ENCODE measurements around the gene OPN1SW. TPM values are rescaled to one million over a fixed set of nuclear protein-coding genes. Genes with fewer than 3 reads are reported as not detected.

OPN1SW gene
- total RNA-seq, 1 experiment from 2014 or later = not detected

DNA sequence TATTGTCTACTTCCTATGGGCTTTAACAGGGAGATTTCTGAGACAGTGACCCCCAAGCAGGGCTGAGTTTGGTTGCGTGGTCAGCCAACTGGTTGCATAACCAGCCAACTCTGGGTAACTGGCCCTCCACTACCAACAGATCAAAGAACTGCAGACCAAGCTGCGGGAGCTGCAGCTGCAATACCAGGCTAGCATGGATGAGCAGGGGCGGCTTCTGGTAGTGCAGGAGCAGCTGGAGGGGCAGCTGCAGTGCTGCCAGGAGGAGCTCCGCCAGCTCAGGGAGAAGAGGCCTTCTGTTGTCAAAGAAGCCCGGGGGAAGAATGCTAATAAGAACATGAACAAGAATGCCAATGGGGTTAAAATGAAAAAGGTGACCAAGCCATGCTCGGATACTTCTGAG is 38.9 kb upstream of the OPN1SW start:
- Mint-ChIP-seq H3K4me3 (ENCODE audit: low read depth, unreplicated experiment) (no peak overlapping the region), H3K9me3 (ENCODE audit: low read depth, unreplicated experiment) (no peaks in the 10 kb centered on the region), H3K27me3 (ENCODE audit: unreplicated experiment) (peaks cover 59% of the 10 kb centered on the region), H3K36me3 (ENCODE audit: insufficient read depth, unreplicated experiment) (no peaks in the 10 kb centered on the region), H3K4me1 (ENCODE audit: low read depth, unreplicated experiment) (peaks cover 6% of the 10 kb centered on the region), H3K27ac (ENCODE audit: unreplicated experiment) (no peak overlapping the region)
- intact Hi-C loops (cut with micrococcal nuclease; ENCODE audit: unreplicated experiment) = no loop called here
- TF ChIP-seq, protein P1, sequence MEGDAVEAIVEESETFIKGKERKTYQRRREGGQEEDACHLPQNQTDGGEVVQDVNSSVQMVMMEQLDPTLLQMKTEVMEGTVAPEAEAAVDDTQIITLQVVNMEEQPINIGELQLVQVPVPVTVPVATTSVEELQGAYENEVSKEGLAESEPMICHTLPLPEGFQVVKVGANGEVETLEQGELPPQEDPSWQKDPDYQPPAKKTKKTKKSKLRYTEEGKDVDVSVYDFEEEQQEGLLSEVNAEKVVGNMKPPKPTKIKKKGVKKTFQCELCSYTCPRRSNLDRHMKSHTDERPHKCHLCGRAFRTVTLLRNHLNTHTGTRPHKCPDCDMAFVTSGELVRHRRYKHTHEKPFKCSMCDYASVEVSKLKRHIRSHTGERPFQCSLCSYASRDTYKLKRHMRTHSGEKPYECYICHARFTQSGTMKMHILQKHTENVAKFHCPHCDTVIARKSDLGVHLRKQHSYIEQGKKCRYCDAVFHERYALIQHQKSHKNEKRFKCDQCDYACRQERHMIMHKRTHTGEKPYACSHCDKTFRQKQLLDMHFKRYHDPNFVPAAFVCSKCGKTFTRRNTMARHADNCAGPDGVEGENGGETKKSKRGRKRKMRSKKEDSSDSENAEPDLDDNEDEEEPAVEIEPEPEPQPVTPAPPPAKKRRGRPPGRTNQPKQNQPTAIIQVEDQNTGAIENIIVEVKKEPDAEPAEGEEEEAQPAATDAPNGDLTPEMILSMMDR (IDR thresholded peaks at IDR 0.05; ENCODE audit: unreplicated experiment) = no peak
- CTCF ChIA-PET = no interaction called here
- no TSS peak for BruUV-seq (replicated peaks)
- no peak for DNase-seq

DNA sequence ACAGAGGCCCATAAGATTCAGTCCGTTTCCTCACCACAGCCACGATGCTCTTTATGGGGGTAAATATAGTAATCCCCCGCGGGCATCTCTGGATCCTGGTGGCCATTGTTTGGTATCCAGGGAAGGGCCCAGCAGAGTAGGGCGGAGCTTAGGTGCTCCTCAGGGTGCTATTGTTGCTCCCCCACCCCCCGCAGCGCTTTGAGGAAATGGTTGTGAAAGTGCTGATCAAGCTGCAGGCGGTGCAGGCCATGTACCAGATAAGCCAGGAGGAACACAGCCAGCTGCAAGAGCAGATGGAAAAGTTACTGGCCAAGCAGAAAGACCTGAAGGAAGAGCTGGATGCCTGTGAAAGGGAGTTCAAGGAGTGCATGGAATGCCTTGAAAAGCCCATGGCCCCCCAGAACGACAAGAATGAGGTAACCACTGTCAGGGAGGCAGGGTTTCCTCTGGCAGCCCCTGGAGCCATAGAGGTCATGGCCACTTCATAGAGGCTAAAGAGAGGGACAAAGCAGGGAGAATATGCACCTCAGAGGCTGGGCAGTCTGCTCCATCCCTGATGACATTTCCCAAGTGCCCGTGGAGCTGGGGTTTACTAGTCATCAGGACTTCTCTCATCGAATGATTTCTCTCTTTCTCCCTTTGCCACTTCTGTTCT is 37.0 kb upstream of the OPN1SW start:
- intact Hi-C loops (cut with micrococcal nuclease; ENCODE audit: unreplicated experiment) = no loop called here
- peaks cover 53% of the 10 kb centered on the region for H3K27me3 Mint-ChIP-seq (ENCODE audit: unreplicated experiment)
- H3K27ac Mint-ChIP-seq (ENCODE audit: unreplicated experiment) = no peak overlapping the region
- H3K36me3 Mint-ChIP-seq (ENCODE audit: insufficient read depth, unreplicated experiment) = no peaks in the 10 kb centered on the region
- TF ChIP-seq, protein P1 (IDR thresholded peaks at IDR 0.05; ENCODE audit: unreplicated experiment) = no peak
- no peaks in the 10 kb centered on the region for H3K9me3 Mint-ChIP-seq (ENCODE audit: low read depth, unreplicated experiment)
- H3K4me1 Mint-ChIP-seq (ENCODE audit: low read depth, unreplicated experiment) = peaks cover 6% of the 10 kb centered on the region
- no peak for DNase-seq
- no TSS peak for BruUV-seq (replicated peaks)
- CTCF ChIA-PET = interaction anchor here (1.0 to 1.1 kb wide), 2 partner anchors 14 to 76 kb away, joined by 3 to 4 read pairs; no protein-coding TSS in a partner anchor
- no peak overlapping the region for H3K4me3 Mint-ChIP-seq (ENCODE audit: low read depth, unreplicated experiment)

DNA sequence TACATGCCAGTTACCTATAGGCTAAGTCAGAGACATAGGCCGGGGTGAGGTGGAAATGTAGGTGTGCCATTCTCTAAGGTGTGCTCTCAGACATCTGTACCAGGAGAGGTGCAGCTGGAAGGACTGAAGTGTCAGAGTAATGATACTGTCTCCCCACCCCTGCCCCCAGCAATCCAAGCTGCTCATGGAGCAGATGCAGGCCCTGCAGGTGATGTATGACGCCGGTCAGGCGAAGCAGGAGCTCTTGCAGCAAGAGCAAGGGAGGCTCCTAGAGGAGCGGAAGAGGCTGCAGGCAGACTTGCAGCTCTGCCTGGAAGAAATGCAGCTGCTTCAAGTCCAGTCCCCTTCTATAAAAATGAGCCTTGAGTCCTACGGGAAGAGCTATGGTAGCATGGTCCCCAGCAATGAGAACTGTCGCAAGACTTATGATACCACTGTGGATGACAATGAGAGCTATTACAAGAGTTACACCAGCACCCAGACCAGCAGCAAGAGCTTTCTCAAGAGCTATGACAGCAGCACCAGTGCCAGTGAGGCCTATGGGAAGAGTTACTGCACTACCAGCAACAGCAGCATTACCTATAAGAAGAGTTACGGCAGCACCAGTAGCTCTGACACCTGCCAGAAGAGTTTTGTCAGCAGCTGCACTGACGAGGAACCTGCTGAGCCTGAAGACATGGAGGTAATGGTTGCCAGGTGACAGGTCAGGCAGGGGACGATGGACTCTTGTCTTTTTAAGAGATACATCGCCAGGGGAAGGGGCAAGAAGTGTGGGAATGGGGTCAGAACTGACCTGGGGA is 36.2 kb upstream of the OPN1SW start:
- peaks cover 49% of the 10 kb centered on the region for H3K27me3 Mint-ChIP-seq (ENCODE audit: unreplicated experiment)
- TF ChIP-seq, protein P1 (IDR thresholded peaks at IDR 0.05; ENCODE audit: unreplicated experiment) = no peak
- DNase-seq = no peak
- no peak overlapping the region for H3K27ac Mint-ChIP-seq (ENCODE audit: unreplicated experiment)
- no TSS peak for BruUV-seq (replicated peaks)
- no peaks in the 10 kb centered on the region for H3K36me3 Mint-ChIP-seq (ENCODE audit: insufficient read depth, unreplicated experiment)
- CTCF ChIA-PET = interaction anchor here (1.0 to 1.1 kb wide), 2 partner anchors 15 to 75 kb away, joined by 3 to 4 read pairs; no protein-coding TSS in a partner anchor
- intact Hi-C loops (cut with micrococcal nuclease; ENCODE audit: unreplicated experiment) = no loop called here
- peaks cover 6% of the 10 kb centered on the region for H3K4me1 Mint-ChIP-seq (ENCODE audit: low read depth, unreplicated experiment)
- no peaks in the 10 kb centered on the region for H3K9me3 Mint-ChIP-seq (ENCODE audit: low read depth, unreplicated experiment)
- no peak overlapping the region for H3K4me3 Mint-ChIP-seq (ENCODE audit: low read depth, unreplicated experiment)

DNA sequence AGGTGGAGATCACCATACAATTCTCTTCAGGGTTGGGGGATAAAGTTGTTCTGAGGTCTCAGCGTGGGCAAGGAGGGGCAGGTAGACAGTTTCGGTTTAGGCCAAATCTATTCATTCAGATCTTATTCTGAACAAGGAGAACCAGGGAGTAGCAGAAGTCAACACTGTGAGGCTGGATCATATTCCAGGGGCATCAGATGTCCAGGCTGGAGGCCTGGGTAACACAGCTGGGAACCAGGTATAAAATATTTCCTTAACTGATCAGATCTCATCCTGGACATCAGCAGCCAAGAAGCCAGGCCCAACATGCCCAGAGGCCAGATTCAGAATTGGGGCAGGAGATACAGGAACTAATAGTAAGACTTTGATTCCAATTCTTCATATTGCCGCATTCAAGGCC is 35.4 kb upstream of the OPN1SW start:
- no peak for DNase-seq
- Mint-ChIP-seq H3K4me1 (ENCODE audit: low read depth, unreplicated experiment) (peaks cover 6% of the 10 kb centered on the region), H3K36me3 (ENCODE audit: insufficient read depth, unreplicated experiment) (no peaks in the 10 kb centered on the region), H3K27me3 (ENCODE audit: unreplicated experiment) (peaks cover 54% of the 10 kb centered on the region), H3K27ac (ENCODE audit: unreplicated experiment) (no peak overlapping the region), H3K9me3 (ENCODE audit: low read depth, unreplicated experiment) (no peaks in the 10 kb centered on the region), H3K4me3 (ENCODE audit: low read depth, unreplicated experiment) (no peak overlapping the region)
- CTCF ChIA-PET = no interaction called here
- intact Hi-C loops (cut with micrococcal nuclease; ENCODE audit: unreplicated experiment) = no loop called here
- TF ChIP-seq, protein P1 (IDR thresholded peaks at IDR 0.05; ENCODE audit: unreplicated experiment) = no peak
- no TSS peak for BruUV-seq (replicated peaks)

Measured in Calu3 (cell line).